Small intestine (tissue), 7 donors: Measurements from ENCODE around the gene IFNAR2. TPM values are rescaled to one million over a fixed set of nuclear protein-coding genes. Genes with fewer than 3 reads are reported as not detected.
A peak's percentile ranks its signal among the peaks of the same experiment; 100 is the strongest.

Experiments
- DNase-seq, 2 donors: peaks; one replicate each; pipeline versions ENCODE4 v3.0.0 to v3.0.0-alpha.2; 2013
- FAIRE-seq: peaks from 2 replicates; lab custom pipeline; 2012; peaks lifted over from hg19 to GRCh38; lab: Jason Lieb, UNC
- H3K27ac ChIP-seq, 3 donors: one replicate each; pipeline ENCODE4 v1.5.1; 2013; ENCODE audit warnings: low read length in 2 of 3, mild to moderate bottlenecking in 2 of 3, control low read depth in 1 of 3, inconsistent platforms in 1 of 3, low read depth in 1 of 3, moderate library complexity in 1 of 3
- H3K27me3 ChIP-seq, 3 donors: one replicate each; pipeline ENCODE4 v1.6.1; 2013; ENCODE audit warnings: low read length in 3 of 3, inconsistent platforms in 1 of 3; ENCODE audit not compliant: control insufficient read depth in 3 of 3, insufficient read depth in 3 of 3
- H3K36me3 ChIP-seq, 3 donors: one replicate each; pipeline ENCODE4 v1.6.1; 2013; ENCODE audit warnings: low read length in 3 of 3, inconsistent platforms in 1 of 3, low read depth in 1 of 3, mild to moderate bottlenecking in 1 of 3, moderate library complexity in 1 of 3; ENCODE audit not compliant: control insufficient read depth in 3 of 3, insufficient read depth in 2 of 3
- H3K4me1 ChIP-seq, 3 donors: one replicate each; pipeline ENCODE4 v1.6.1; 2013; ENCODE audit warnings: low read length in 2 of 3, inconsistent platforms in 1 of 3, low read depth in 1 of 3, mild to moderate bottlenecking in 1 of 3, moderate library complexity in 1 of 3; ENCODE audit not compliant: control insufficient read depth in 3 of 3, insufficient read depth in 2 of 3
- H3K4me3 ChIP-seq, 3 donors: one replicate each; pipeline ENCODE4 v1.5.1; 2013; ENCODE audit warnings: low read length in 3 of 3, control low read depth in 1 of 3, inconsistent platforms in 1 of 3, low read depth in 1 of 3, mild to moderate bottlenecking in 1 of 3, moderate library complexity in 1 of 3
- H3K9me3 ChIP-seq, 2 donors: one replicate each; pipeline ENCODE4 v1.6.1; 2013; ENCODE audit warnings: low read depth in 1 of 2, low read length in 1 of 2; ENCODE audit not compliant: control insufficient read depth in 2 of 2, insufficient read depth in 1 of 2
- WGBS, 3 donors: extraction: QIAGEN DNeasy Blood & Tissue Kit; methylation state at CpG; one replicate each; pipeline ENCODE4 v1.1.7; 2013; 5-methylcytosine and 5-hydroxymethylcytosine counted together
- polyA plus RNA-seq, 4 donors: library from polyadenylated mRNA; stranded (reverse) in 3 of 4; unstranded in 1 of 4; fragments of 200-250 nt in 3 of 4; fragments of 120-200 nt in 1 of 4; gene quantifications; one replicate each; pipeline versions ENCODE4 v1.2.1 to v1.2.3, GENCODE V29; 2013
- donor health status: healthy with polysubstance abuse.
- donor health status: control.
- donor health status: control.
- donor health status: Bipolar disorder and iron deficiency.
- donor health status: healthy.

Gene IFNAR2
- polyA plus RNA-seq, 4 donors = 4.9 to 29.7 (median 14.2) TPM

- H3K4me1 ChIP-seq = peaks cover 11 to 50% (median 12%) of the 10 kb centered on the region in 3 donors
- no peak for FAIRE-seq
- H3K4me3 ChIP-seq = no peak overlapping the region
- H3K27me3 ChIP-seq = no peaks in the 10 kb centered on the region
- no peaks in the 10 kb centered on the region for H3K36me3 ChIP-seq
- no peak for DNase-seq
- no peak overlapping the region for H3K27ac ChIP-seq
- H3K9me3 ChIP-seq = peaks cover 0 to 14% of the 10 kb centered on the region in 2 donors
- WGBS, 3 donors = 86 to 91% (median 89%) methylated on average over 10 of the region's 10 CpGs
These were observed 22.9 kb upstream of the IFNAR2 start for GRCh38 chr21:33206771-33207281.

GRCh38 chr21:33207449-33208149 is 22.1 kb upstream of the IFNAR2 start:
- Histone ChIP-seq H3K9me3 (peaks cover 0 to 14% of the 10 kb centered on the region in 2 donors), H3K27me3 (no peaks in the 10 kb centered on the region), H3K36me3 (no peaks in the 10 kb centered on the region), H3K4me3 (no peak overlapping the region), H3K27ac (no peak overlapping the region), H3K4me1 (peaks cover 12 to 50% (median 15%) of the 10 kb centered on the region in 3 donors)
- DNase-seq (no peak), FAIRE-seq (no peak)
- 93 to 96% (median 95%) methylated on average over 4 of the region's 4 CpGs for WGBS, 3 donors

GRCh38 chr21:33208534-33208933 is 21.2 kb upstream of the IFNAR2 start:
- Histone ChIP-seq H3K9me3 (peaks cover 0 to 14% of the 10 kb centered on the region in 2 donors), H3K36me3 (no peaks in the 10 kb centered on the region), H3K4me3 (no peak overlapping the region), H3K27me3 (no peaks in the 10 kb centered on the region), H3K4me1 (peaks cover 6 to 42% (median 12%) of the 10 kb centered on the region in 3 donors), H3K27ac (no peak overlapping the region)
- FAIRE-seq = no peak
- WGBS, 3 donors = 100% methylated on average over 1 of the region's 1 CpG
- no peak for DNase-seq

GRCh38 chr21:33211305-33211704 is 18.4 kb upstream of the IFNAR2 start:
- FAIRE-seq (no peak), DNase-seq (no peak)
- H3K36me3 ChIP-seq = no peaks in the 10 kb centered on the region
- WGBS, 3 donors = 87 to 94% (median 91%) methylated on average over 7 of the region's 7 CpGs
- peak overlapping the region in 1 of 3 donors; percentile 55 for H3K27ac ChIP-seq
- H3K4me1 ChIP-seq = peaks cover 5 to 38% (median 10%) of the 10 kb centered on the region in 3 donors
- H3K9me3 ChIP-seq = peaks cover 0 to 14% of the 10 kb centered on the region in 2 donors
- H3K27me3 ChIP-seq = no peaks in the 10 kb centered on the region
- no peak overlapping the region for H3K4me3 ChIP-seq

GRCh38 chr21:33211732-33212131 is 18.0 kb upstream of the IFNAR2 start:
- FAIRE-seq (no peak), DNase-seq (no peak)
- peaks cover 0 to 14% of the 10 kb centered on the region in 2 donors for H3K9me3 ChIP-seq
- 62 to 68% (median 66%) methylated on average over 6 of the region's 6 CpGs for WGBS, 3 donors
- no peak overlapping the region for H3K4me3 ChIP-seq
- H3K4me1 ChIP-seq = peaks cover 5 to 42% (median 10%) of the 10 kb centered on the region in 3 donors
- H3K27me3 ChIP-seq = no peaks in the 10 kb centered on the region
- peak overlapping the region in 2 of 3 donors; percentile 46 to 55 for H3K27ac ChIP-seq
- H3K36me3 ChIP-seq = no peaks in the 10 kb centered on the region

GRCh38 chr21:33212159-33212851 is 17.4 kb upstream of the IFNAR2 start:
- 25 to 31% (median 27%) methylated on average over 8 of the region's 8 CpGs for WGBS, 3 donors
- H3K27ac ChIP-seq = peak overlapping the region in 2 of 3 donors; percentile 43 to 55
- peaks cover 5 to 46% (median 10%) of the 10 kb centered on the region in 3 donors for H3K4me1 ChIP-seq
- H3K9me3 ChIP-seq = peaks cover 0 to 10% of the 10 kb centered on the region in 2 donors
- FAIRE-seq = no peak
- no peaks in the 10 kb centered on the region for H3K36me3 ChIP-seq
- no peak overlapping the region for H3K4me3 ChIP-seq
- DNase-seq = peak; percentile 84
- H3K27me3 ChIP-seq = no peaks in the 10 kb centered on the region

GRCh38 chr21:33214056-33214455 is 15.7 kb upstream of the IFNAR2 start:
- 95 to 100% (median 96%) methylated on average over 1 of the region's 1 CpG for WGBS, 3 donors
- peaks cover 5 to 46% (median 10%) of the 10 kb centered on the region in 3 donors for H3K4me1 ChIP-seq
- DNase-seq = no peak

GRCh38 chr21:33217138-33217520 is 12.6 kb upstream of the IFNAR2 start:
- Histone ChIP-seq H3K27me3 (no peaks in the 10 kb centered on the region), H3K4me3 (no peak overlapping the region), H3K36me3 (no peaks in the 10 kb centered on the region), H3K9me3 (peaks cover 0 to 2% of the 10 kb centered on the region in 2 donors), H3K4me1 (peaks cover 0 to 25% (median 3%) of the 10 kb centered on the region in 3 donors), H3K27ac (peak overlapping the region in 1 of 3 donors; percentile 18)
- FAIRE-seq = no peak
- WGBS, 3 donors = 92 to 95% (median 92%) methylated on average over 2 of the region's 2 CpGs
- DNase-seq = no peak

More at GRCh38 chr21:33214056-33214455, 15.7 kb upstream of the IFNAR2 start:
- H3K27ac ChIP-seq = no peak overlapping the region
- peaks cover 0 to under 1% of the 10 kb centered on the region in 2 donors for H3K9me3 ChIP-seq
- no peaks in the 10 kb centered on the region for H3K36me3 ChIP-seq
- FAIRE-seq = no peak
- H3K4me3 ChIP-seq = no peak overlapping the region
- no peaks in the 10 kb centered on the region for H3K27me3 ChIP-seq
